Ovary (tissue), 9 donors: Measurements from ENCODE around the gene DAGLA. TPM values are rescaled to one million over a fixed set of nuclear protein-coding genes. Genes with fewer than 3 reads are reported as not detected.
A peak's percentile ranks its signal among the peaks of the same experiment; 100 is the strongest.

Experiments
- DNase-seq, 5 donors: peaks; one replicate each; pipeline ENCODE4 v3.0.0-alpha.2; 2019 to 2020
- H3K27ac ChIP-seq, 2 donors: fragments of 200-600 bp; one replicate each; pipeline versions ENCODE4 v1.5.1 to v1.8.0; 2019 to 2022
- H3K27me3 ChIP-seq: fragments of 200-600 bp; one replicate; pipeline ENCODE4 v1.8.0; 2022
- H3K36me3 ChIP-seq: fragments of 200-600 bp; sonication (generic); one replicate; pipeline ENCODE4 v1.5.1; 2019
- H3K4me1 ChIP-seq: one replicate; pipeline ENCODE4 v1.8.1; 2013; ENCODE audit warnings: mild to moderate bottlenecking, moderate library complexity; ENCODE audit not compliant: insufficient read depth
- H3K4me3 ChIP-seq: fragments of 200-600 bp; sonication (generic); one replicate; pipeline ENCODE4 v1.5.1; 2017
- H3K9me3 ChIP-seq, 2 donors: fragments of 200-600 bp in 1 of 2; sonication (generic) in 1 of 2; one replicate each; pipeline versions ENCODE4 v1.5.1 to v1.8.1; 2013 to 2019; ENCODE audit warnings: mild to moderate bottlenecking in 1 of 2, moderate library complexity in 1 of 2
- EP300 ChIP-seq: sonication (generic); formaldehyde crosslinking; IDR thresholded peaks from one replicate; pipeline ENCODE4 v1.6.1; 2017; ENCODE audit warnings: antibody characterized with exemption
- POLR2A ChIP-seq: fragments of 450-650 bp; IDR thresholded peaks from one replicate; pipeline ENCODE4 v1.6.1; 2017; ENCODE audit warnings: antibody characterized with exemption, mild to moderate bottlenecking, moderate library complexity
- WGBS, 3 donors: extraction: QIAGEN DNeasy Blood & Tissue Kit in 1 of 3; methylation state at CpG; one replicate each; pipeline versions ENCODE4 v1.1.5 to v1.1.7; 2013 to 2017; 5-methylcytosine and 5-hydroxymethylcytosine counted together
- intact Hi-C, 4 donors: fragments of 100-400 bp; cut with DNase I; formaldehyde crosslinking; loops; one replicate each; pipeline versions ENCODE4 v1.11.0 to v1.15.1; 2022 to 2023
- polyA plus RNA-seq, 2 donors: library from polyadenylated mRNA; stranded (reverse); fragments of 200-250 nt in 1 of 2; fragments of 350-450 nt in 1 of 2; fragmentation: Illumina TruSeq in 1 of 2; extraction: RNeasy Lipid Tissue Mini Kit (QIAGEN cat#74804) in 1 of 2; gene quantifications; one replicate each; pipeline ENCODE4 v1.2.3, GENCODE V29; 2013 to 2014
- total RNA-seq, 7 donors: library from RNA; depleted of rRNA in 2 of 7; stranded (reverse); fragments of >200 nt in 2 of 7; fragmentation: NEBNext Ultra II Directional in 3 of 7; extraction: Animal tissue kit (Norgen Biotek cat#: 25700) in 3 of 7; gene quantifications; one replicate each; pipeline versions ENCODE4 v1.1.0 to v1.2.4, GENCODE V29; 2016 to 2023
- TF ChIP-seq, protein P1 (sequence below), 3 donors: fragments of 450-650 bp in 2 of 3; fragments of 200-600 bp in 1 of 3; IDR thresholded peaks; one replicate each; pipeline versions ENCODE4 v1.5.1 to v1.8.0; 2016 to 2022; ENCODE audit warnings: antibody characterized with exemption in 3 of 3, mild to moderate bottlenecking in 1 of 3
- donor health status: DM: no; HTN: no; CAD: no; lungs with moderate emphysema.
- donor health status: DM: no; HTN: no; CAD: no.
- donor health status: Bipolar disorder and iron deficiency.
- donor health status: DM: yes; HTN: yes; CAD: no.
- donor health status: DM: no; HTN: no; CAD: no.
- donor health status: DM: yes; HTN: yes; CAD: no.

DAGLA gene
- total and polyA plus RNA-seq, 9 donors: 0.40 to 4.4 (median 1.5) TPM

DNA sequence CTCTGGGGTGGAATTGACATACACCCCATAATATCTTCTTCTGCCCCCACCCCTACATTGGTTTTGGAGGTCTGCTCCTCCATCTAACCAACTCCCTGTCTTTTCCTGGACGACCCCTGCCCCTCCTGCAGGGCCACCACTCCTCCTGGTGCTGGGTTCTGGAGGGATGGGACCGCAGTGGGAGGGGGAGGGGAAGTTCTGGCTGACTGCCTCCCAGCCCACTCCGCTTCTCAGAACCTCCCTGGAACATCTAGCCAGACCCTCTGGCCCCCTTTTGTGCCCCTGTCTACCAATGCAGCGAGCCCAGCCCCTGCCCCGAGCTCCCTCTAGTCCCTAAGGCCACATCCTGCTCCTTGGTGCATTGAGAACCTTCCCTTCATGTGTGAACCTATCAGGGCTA lies 73.5 kb downstream of the DAGLA start:
- Histone ChIP-seq H3K9me3 (no peaks in the 10 kb centered on the region), H3K27ac (peak overlapping the region; percentile 19 to 73), H3K36me3 (no peaks in the 10 kb centered on the region), H3K27me3 (no peaks in the 10 kb centered on the region), H3K4me3 (peak overlapping the region; percentile 75), H3K4me1 (peaks cover 9% of the 10 kb centered on the region)
- TF ChIP-seq EP300: no peak
- TF ChIP-seq POLR2A: no peak
- TF ChIP-seq, protein P1, sequence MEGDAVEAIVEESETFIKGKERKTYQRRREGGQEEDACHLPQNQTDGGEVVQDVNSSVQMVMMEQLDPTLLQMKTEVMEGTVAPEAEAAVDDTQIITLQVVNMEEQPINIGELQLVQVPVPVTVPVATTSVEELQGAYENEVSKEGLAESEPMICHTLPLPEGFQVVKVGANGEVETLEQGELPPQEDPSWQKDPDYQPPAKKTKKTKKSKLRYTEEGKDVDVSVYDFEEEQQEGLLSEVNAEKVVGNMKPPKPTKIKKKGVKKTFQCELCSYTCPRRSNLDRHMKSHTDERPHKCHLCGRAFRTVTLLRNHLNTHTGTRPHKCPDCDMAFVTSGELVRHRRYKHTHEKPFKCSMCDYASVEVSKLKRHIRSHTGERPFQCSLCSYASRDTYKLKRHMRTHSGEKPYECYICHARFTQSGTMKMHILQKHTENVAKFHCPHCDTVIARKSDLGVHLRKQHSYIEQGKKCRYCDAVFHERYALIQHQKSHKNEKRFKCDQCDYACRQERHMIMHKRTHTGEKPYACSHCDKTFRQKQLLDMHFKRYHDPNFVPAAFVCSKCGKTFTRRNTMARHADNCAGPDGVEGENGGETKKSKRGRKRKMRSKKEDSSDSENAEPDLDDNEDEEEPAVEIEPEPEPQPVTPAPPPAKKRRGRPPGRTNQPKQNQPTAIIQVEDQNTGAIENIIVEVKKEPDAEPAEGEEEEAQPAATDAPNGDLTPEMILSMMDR (IDR thresholded peaks at IDR 0.05): no peak
- peak in 1 of 5 donors; percentile 41 for DNase-seq
- WGBS, 3 donors: 77 to 89% (median 79%) methylated on average over 5 of the region's 5 CpGs
- intact Hi-C loops: no loop called here

DNA sequence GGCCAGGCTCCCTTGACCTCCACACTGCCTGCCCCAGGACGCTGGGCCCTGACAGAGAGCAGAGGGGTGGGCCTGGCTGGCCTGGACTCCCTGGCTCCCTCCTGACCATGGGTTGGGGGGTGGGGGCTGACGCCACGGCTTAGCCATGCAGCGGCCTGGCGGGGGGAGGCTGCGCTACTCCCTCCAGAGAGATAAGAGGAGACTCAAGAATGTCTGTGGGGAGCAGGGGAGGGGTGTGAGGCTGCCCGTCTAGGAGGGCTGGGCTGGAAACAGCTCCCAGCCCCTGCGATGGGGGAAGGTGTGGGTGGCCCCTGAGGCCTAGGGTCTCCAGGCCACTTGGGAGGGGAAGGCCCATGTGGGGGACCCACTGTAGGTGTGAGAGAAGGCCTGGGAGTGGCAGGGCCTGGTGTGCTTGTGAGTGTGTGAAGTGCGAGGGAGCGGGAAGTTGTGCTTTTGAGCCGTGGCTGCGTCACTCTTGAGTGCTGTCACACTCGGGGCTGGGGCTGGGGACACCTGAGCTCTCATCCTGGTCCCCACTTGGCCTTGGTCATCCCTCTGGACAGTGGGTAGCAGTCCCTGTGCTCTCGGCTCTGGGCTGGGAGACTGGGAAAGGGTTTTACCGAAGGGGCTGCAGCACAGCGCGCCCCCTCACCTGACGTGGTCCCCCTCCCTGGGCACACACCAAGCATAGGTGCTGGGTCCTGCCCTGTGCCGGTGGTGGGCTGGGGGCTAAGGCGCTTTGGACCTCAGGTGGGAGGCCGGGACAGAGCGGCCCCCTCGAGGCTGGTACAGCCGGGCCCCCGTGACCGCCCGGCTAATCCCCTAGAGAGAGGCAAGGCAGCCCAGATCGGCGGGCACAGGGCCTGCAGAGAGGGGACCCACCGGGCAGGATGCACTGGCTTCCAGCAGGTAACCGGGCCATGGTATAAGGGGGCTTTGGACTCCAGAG lies 74.6 kb downstream of the DAGLA start:
- TF ChIP-seq POLR2A (no peak), EP300 (no peak)
- TF ChIP-seq, protein P1 (IDR thresholded peaks at IDR 0.05): no peak
- no peaks in the 10 kb centered on the region for H3K36me3 ChIP-seq
- H3K27me3 ChIP-seq: no peaks in the 10 kb centered on the region
- H3K4me1 ChIP-seq: peaks cover 7% of the 10 kb centered on the region
- peak overlapping the region; percentile 11 to 73 for H3K27ac ChIP-seq
- peak; percentile 74 to 88 (median 77) for DNase-seq
- 56 to 66% (median 66%) methylated on average over 27 to 31 of the region's 31 CpGs for WGBS, 3 donors
- H3K4me3 ChIP-seq: peak overlapping the region; percentile 22
- intact Hi-C loops: no loop called here
- no peaks in the 10 kb centered on the region for H3K9me3 ChIP-seq

DNA sequence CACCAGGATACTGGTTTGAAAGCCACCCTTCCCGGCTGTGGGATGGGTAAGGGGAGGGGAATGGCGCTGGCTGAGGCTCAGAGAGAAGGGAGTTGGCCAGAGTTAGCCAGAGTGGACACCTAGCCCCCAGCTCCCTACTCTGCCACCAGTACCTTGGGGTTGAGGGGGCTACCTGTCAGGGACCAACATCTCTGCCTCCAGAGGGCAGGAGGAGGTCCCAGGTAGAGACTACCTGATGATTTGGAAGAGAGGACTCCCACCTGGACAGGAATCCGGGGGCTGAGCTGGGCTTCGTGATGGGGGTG lies 75.9 kb downstream of the DAGLA start:
- no peak overlapping the region for H3K4me3 ChIP-seq
- TF ChIP-seq POLR2A (no peak), EP300 (no peak)
- TF ChIP-seq, protein P1 (IDR thresholded peaks at IDR 0.05): no peak
- 56 to 83% (median 81%) methylated on average over 4 of the region's 4 CpGs for WGBS, 3 donors
- H3K27me3 ChIP-seq: no peaks in the 10 kb centered on the region
- H3K4me1 ChIP-seq: peaks cover 7% of the 10 kb centered on the region
- H3K36me3 ChIP-seq: no peaks in the 10 kb centered on the region
- H3K9me3 ChIP-seq: no peaks in the 10 kb centered on the region
- H3K27ac ChIP-seq: no peak overlapping the region
- no peak for DNase-seq
- intact Hi-C loops: no loop called here

DNA sequence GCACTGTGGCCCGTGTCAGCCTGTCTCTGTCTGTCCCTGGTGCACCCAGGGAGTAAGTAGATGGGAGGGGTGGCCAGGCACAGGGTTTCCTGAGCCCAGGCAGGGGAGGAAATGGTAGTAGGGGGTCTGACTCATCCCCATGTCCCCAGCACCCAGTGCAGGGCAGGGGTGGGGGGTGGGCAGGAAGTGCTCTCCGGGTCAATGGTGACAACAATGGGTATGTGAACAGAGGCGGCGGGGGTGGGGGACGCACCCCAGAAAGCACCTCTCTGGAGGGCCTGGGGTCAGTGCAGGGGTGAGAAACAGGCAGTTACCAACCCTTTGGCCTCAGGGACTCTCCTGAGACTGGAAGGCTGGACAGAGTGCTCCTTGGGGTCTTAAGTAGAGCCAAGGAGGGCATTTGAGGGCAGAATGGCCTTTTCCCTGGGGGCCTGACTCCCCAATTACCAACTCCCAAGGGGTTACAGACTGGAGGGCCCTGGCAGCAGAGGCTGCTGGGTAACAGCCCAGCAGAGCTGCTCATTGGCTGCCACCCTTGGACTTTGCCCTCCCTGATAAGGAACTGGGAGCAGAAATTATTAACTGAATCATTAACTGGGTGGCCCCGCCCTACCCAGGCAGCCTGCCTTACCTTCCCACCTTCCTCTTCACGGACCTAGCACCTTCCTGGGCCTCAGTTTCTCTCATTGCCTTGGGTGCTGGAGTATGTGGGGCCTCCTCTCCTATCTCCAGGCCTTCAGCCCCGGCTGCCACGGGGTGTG lies 76.4 kb downstream of the DAGLA start:
- H3K27me3 ChIP-seq: no peaks in the 10 kb centered on the region
- no peaks in the 10 kb centered on the region for H3K36me3 ChIP-seq
- TF ChIP-seq, protein P1 (IDR thresholded peaks at IDR 0.05): no peak
- TF ChIP-seq POLR2A (no peak), EP300 (no peak)
- H3K4me3 ChIP-seq: no peak overlapping the region
- no peaks in the 10 kb centered on the region for H3K9me3 ChIP-seq
- no peak for DNase-seq
- intact Hi-C loops: no loop called here
- WGBS, 3 donors: 75 to 79% (median 78%) methylated on average over 6 to 9 of the region's 9 CpGs
- peaks cover 4% of the 10 kb centered on the region for H3K4me1 ChIP-seq
- H3K27ac ChIP-seq: no peak overlapping the region
